Measurements from ENCODE around the gene THSD7B.
"Not testable (repeated sequence)": the region's sequence is repeated elsewhere in the genome, so short reads cannot be mapped to it uniquely, and the experiment has no call there.

DNA sequence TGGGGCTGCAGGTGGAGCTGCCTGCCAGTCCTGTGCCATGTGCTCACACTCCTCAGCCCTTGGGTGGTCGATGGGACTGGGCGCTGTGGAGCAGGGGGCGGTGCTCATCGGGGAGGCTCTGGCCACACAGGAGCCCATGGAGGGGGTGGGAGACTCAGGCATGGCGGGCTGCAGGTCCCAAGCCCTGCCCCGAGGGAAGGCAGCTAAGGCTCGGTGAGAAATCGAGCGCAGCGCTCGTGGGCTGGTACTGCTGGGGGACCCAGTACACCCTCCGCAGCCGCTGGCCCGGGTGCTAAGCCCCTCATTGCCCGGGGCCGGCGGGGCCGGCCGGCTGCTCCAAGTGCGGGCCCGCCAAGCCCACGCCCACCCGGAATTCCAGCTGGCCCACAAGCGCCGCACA, 566.2 kb downstream of the THSD7B start:
- TF ChIP-seq, protein P1, sequence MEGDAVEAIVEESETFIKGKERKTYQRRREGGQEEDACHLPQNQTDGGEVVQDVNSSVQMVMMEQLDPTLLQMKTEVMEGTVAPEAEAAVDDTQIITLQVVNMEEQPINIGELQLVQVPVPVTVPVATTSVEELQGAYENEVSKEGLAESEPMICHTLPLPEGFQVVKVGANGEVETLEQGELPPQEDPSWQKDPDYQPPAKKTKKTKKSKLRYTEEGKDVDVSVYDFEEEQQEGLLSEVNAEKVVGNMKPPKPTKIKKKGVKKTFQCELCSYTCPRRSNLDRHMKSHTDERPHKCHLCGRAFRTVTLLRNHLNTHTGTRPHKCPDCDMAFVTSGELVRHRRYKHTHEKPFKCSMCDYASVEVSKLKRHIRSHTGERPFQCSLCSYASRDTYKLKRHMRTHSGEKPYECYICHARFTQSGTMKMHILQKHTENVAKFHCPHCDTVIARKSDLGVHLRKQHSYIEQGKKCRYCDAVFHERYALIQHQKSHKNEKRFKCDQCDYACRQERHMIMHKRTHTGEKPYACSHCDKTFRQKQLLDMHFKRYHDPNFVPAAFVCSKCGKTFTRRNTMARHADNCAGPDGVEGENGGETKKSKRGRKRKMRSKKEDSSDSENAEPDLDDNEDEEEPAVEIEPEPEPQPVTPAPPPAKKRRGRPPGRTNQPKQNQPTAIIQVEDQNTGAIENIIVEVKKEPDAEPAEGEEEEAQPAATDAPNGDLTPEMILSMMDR (IDR thresholded peaks at IDR 0.05): not testable (repeated sequence)
- TF ChIP-seq ZFX (IDR thresholded peaks at IDR 0.05; ENCODE audit: borderline replicate concordance): not testable (repeated sequence)
